GM20431 (cell line): ENCODE measurements around the gene SRGAP2B.
"Not testable (repeated sequence)": the region's sequence is repeated elsewhere in the genome, so short reads cannot be mapped to it uniquely, and the experiment has no call there.

Experiments used
- in situ Hi-C: fragments of 300-500 bp; cut with MseI, MboI; formaldehyde crosslinking; loops from one replicate; pipeline ENCODE4 v1.15.0; 2020; ENCODE audit warnings: low sequenced_read_pairs; ENCODE audit not compliant: unreplicated experiment

The SRGAP2B gene

DNA sequence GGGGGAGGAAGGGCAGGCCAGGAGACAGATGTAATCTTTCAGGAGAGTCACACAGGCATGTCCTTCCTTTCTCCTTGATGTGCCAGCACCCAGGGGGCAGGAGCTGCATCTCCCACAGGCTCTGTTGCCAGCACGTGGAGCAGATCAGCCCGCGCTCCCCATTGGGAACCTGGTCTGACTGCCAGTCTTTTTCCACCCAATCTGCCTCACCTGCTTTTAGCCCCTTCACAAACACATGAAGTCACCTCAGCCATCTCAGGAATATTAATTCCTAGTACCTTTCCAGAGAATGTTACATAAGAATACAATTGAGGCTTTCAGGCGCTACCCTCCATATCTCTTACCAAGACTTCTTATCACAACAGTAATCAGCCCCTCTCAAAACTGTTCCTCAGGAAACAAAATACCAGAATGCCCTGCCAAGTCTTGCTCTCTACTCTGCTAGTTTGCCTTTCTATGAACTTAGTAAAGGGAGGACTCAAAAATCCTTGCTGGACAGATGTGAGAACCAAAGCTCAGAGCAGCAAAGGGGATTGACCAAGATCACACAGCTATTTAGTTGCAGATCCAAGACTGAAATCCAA lies 94.3 kb downstream of the SRGAP2B start:
- in situ Hi-C loops, result not testable (repeated sequence)

- in situ Hi-C loops, result not testable (repeated sequence)
Observed at GRCh38 chr1:145000074-145000742, 94.9 kb downstream of the SRGAP2B start.

DNA sequence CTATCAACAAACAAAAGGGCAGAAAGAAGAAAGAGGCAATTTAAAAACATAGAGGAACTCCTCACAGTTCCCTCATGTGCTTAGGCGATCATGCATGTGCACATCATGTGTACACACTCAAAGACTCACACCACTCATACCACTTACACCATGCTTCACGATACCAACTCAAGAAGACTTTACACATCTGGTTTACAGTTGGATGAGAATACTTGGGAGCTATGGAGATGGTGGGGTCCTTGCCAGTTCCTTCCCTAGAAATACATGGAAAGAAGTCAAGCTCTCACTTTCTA lies 96.2 kb downstream of the SRGAP2B start:
- in situ Hi-C loops, result not testable (repeated sequence)

- in situ Hi-C loops, result not testable (repeated sequence)
Observed at GRCh38 chr1:144998134-144998980, 96.8 kb downstream of the SRGAP2B start.

- in situ Hi-C loops, result not testable (repeated sequence)
Observed at GRCh38 chr1:144995833-144996410, 99.2 kb downstream of the SRGAP2B start.

- in situ Hi-C loops, result not testable (repeated sequence)
Observed at GRCh38 chr1:144992915-144993314, 102.2 kb downstream of the SRGAP2B start.

DNA sequence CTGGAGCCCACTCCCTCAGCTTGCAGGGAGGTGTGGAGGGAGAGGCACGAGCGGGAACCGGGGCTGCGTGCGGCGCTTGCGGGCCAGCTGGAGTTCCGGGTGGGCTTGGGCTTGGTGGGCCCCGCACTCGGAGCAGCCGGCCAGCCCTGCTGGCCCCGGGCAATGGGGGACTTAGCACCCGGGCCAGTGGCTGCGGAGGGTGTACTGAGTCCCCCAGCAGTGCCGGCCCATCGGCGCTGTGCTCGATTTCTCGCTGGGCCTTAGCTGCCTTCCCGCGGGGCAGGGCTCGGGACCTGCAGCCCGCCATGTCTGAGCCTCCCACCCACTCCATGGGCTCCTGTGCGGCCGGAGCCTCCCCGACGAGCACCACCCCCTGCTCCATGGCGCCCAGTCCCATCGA lies 104.5 kb downstream of the SRGAP2B start:
- in situ Hi-C loops, result not testable (repeated sequence)

DNA sequence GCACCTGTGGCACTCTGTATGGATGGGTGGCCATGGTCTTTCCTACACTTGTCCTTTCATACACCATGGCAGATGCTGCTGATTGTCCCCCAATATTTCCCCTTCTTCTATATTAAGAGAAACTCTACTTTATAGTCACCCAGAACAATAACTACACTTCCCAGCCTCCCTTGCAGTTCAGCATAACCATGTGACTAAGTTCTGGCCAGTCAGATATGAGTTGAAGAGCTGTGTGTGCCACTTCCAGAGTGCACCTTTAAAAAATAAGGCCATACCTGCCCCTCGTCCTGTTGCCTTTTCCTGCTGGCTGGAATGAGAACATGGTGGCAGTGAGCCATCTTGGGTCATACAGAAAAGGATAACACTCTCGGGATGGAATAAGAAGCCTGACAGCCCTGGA lies 108.0 kb downstream of the SRGAP2B start:
- in situ Hi-C loops, result not testable (repeated sequence)

GRCh38 chr1:144986171-144986860 lies 108.8 kb downstream of the SRGAP2B start:
- in situ Hi-C loops, result not testable (repeated sequence)

DNA sequence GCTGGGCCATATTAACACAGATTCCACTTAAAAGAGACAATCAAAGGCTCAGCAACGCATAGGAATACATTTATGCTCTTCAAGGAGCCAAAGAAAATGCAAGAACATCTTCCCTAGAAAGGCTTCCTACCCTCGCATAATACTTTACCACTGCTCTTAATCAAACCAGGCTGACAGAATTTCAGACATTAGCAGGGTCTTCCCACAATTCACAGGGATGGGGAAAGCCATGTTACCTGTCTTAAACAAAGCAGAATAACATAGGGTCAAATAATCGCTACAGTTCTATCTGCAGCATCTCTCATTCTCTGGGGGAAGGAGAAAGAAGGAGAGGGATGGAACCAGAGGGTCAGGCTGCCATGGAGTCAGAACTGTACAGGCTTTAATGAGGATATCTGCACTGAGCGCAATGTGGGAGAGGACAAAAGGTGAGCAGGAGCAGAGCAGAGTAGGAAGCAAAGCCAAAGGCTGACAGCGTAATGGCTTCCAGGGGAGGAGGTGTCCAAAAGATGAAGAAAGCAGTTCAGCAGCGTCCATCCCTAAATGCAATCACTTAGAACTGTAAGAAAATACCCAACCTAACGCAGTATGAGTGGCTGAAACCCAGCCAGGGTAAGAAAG lies 109.5 kb downstream of the SRGAP2B start:
- in situ Hi-C loops, result not testable (repeated sequence)

DNA sequence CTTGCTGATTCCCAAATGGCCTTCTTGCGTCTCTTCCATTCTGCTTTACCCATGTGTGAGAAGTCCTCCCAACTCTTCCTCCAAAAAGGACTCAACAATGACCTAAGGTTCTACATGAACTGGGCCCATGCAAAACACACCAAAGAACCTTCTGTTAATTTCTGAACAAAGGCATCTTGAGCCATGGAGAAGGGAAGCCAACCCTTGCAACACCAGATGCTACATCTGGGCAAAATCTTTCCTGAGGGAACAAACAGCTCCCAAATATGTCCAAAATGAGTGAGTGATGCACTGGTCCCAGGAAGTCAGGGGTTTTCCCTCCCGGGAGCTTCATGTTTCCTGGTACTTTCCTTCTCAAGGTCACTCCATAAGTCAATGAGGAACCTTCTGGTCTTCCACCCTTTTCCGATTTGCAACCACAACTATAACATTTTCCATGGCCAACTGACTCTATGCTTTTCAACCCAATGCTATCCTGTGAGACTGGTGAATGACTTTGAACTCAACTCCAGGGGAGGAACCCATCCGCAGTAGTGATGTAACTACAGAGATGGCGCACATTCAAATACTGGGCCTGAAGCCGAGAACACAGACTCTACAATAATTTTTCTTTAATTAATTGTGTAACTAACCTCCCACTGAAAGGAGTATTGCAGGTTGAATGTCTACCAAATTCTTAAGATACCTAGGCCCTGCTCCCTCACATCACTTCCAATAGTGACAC lies 112.2 kb downstream of the SRGAP2B start:
- in situ Hi-C loops, result not testable (repeated sequence)

DNA sequence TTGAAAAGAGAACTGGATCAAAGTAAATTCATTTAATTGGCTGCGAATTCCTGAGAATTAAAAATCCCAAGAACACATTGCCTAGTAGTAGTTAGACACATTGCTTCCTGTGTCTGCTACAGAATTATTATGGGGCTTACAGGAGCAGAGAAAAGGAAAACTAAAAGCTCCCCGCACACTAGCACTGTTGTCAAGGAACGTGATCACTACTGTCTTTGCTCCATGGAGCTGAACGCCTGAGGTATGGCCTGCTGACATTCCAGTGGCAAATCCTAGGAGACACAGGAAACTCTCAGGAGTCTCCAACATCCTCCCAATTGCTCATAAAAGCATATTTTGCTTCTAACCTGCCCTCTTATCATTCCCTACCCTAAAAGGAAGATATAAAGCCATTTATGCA lies 114.0 kb downstream of the SRGAP2B start:
- in situ Hi-C loops, result not testable (repeated sequence)

GRCh38 chr1:144979960-144980595 lies 115.0 kb downstream of the SRGAP2B start:
- in situ Hi-C loops, result not testable (repeated sequence)

DNA sequence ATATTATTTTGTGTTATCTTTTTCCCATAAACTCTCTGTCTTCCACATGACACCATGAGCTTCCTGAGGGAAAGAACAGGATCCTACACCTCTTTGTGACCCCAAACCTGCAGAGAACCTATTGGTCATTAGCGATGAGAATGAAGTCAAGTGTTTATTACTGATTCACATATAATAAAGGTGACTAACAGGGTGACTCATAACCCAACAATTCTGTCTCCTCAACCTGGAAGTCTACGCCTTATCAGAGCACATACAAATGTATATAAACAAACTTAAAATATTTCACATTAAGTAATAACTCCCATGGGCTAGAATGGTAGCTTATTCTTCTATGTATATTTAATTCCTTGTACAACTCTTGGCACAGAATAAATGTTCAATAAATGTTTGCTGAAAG lies 117.3 kb downstream of the SRGAP2B start:
- in situ Hi-C loops, result not testable (repeated sequence)

DNA sequence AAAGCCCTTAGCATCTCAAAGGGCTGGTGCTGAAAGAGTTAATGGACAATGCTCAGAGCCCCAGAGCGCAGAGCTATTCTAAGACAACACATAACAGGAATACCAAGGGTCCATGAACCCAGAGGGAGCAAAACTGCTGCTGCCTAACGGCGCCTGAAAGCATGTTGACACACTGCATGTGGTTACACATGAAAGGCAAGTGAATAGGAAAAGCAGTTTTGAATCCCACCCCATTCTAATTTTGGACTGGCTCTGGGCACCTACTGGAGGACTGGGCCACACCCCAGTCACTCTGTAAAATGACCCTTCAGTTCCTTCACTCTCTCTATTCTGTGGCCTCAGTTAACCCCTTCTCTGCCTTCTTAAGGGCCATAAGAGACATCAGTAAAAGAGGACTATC lies 123.2 kb downstream of the SRGAP2B start:
- in situ Hi-C loops, result not testable (repeated sequence)

- in situ Hi-C loops, result not testable (repeated sequence)
Observed at GRCh38 chr1:144966488-144966887, 128.6 kb downstream of the SRGAP2B start.

GRCh38 chr1:144964765-144965164 lies 130.4 kb downstream of the SRGAP2B start:
- in situ Hi-C loops, result not testable (repeated sequence)

DNA sequence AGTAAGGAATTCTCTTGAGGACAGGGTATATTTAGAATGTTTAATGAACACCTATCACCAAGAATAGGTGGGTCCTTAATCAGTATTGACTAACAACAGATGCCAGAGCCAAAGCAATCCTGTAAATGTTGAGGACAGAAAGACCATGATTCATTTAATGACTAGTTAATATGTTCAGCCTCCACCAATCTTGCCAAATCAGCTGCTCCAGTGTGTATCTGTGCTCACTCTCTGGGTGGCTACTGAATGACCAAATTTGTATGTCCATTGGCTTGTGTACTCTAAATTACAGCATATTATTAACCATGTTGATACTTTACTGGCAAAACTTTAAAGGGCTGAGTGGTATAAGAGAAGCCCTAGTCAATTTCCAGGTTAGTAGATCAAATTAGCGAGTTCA lies 130.9 kb downstream of the SRGAP2B start:
- in situ Hi-C loops, result not testable (repeated sequence)

DNA sequence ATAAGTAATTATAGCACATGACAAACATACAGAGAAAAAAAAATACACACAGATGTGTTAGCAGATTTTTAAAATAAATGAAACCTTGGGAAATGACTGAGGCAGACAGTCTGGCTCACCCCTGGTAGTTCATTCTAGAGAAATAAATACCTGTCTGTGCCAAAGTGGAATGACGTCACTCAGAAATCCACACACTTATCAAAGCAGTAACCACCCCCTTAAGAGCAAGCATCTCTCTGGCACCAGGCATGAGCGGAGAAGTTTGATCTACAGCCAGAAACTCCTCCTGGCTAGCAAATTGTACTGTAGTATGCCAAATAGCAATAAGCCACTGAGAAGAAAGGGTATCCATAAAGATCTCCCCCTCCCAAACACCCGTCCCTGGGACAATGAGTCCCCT lies 131.6 kb downstream of the SRGAP2B start:
- in situ Hi-C loops, result not testable (repeated sequence)
